ENCODE measurements around the gene YWHAQ.

The YWHAQ gene

DNA sequence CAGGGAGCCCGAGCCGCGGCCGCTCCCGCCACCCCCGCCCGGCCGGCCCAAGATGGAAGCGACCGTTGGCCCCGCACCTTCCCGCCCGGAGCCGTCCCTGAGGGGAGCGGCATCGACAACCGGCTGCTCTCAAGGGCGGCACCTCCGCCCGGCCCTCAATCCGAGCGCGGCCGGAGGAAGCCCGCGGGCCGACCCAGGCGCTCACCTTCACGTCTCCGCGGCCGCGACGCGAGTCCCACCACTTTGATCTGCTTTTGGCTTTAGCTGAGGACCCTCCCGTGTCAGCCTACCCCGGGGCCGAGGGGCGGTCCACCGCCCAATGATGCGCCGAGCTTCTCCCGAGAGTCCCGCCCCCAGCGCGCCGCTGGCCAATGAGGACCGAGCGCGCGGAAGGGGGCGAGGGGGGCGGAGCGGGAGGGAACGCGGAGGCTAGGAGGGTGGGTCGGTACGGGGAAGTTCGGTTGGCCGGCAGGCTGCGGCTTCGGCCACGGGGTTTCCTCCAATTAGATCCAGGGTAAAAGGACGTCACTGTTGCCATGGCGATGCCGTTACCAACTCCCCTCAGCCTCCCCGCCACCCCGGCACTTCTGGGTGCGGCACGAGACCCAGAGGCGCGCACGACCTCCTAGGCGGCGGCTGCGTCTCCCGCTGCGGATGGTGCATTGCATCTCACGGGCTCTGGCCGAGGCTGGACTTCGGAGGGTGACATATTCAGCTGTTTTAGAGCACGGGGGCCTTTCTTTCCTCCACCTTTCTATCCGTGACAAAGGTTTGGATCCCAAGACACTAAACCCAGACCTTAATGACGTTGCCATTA, at the start of gene YWHAQ:
YWHAQ (minus strand) TSS at position 262 of the 817 bp plus-strand sequence. CDS start 545 bp downstream, outside the sequence.
- ChIA-PET CTCF (interaction anchor here (0.9 to 2.7 kb wide), 5 partner anchors 11 to 489 kb away, joined by 3 to 14 read pairs (median 5); partner anchors contain the start of gene ADAM17), POLR2A (interaction anchor here (0.5 to 2.3 kb wide), 21 partner anchors 9 to 1101 kb away, joined by 3 to 13 read pairs (median 5); partner anchors contain the start of gene ADAM17)
- peak; percentile 99 for DNase-seq (ENCODE audit: extremely low spot score)
- TF ChIP-seq, protein P1, sequence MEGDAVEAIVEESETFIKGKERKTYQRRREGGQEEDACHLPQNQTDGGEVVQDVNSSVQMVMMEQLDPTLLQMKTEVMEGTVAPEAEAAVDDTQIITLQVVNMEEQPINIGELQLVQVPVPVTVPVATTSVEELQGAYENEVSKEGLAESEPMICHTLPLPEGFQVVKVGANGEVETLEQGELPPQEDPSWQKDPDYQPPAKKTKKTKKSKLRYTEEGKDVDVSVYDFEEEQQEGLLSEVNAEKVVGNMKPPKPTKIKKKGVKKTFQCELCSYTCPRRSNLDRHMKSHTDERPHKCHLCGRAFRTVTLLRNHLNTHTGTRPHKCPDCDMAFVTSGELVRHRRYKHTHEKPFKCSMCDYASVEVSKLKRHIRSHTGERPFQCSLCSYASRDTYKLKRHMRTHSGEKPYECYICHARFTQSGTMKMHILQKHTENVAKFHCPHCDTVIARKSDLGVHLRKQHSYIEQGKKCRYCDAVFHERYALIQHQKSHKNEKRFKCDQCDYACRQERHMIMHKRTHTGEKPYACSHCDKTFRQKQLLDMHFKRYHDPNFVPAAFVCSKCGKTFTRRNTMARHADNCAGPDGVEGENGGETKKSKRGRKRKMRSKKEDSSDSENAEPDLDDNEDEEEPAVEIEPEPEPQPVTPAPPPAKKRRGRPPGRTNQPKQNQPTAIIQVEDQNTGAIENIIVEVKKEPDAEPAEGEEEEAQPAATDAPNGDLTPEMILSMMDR (IDR thresholded peaks at IDR 0.05; ENCODE audit: control extremely low read depth, extremely low read depth, low read depth, missing control alignments) = no peak

DNA sequence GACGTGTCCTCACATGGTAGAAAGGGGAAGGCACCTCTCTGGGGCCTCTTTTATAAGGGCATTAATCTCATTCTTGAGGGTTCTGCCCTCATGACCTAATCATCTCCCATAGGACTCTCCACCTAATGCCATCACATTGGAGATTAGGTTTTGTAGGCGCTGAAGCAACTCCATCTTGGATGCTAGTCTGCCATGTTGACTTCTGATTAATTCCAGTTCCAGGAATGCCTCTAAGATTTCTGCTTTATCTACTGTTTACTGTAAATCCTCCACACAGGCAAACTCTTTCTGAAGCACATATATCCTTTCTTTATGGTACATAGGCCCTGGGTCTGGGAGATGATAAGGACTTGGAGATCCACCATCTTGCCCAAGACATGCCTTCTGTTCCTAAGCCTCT, 49.3 kb upstream of the YWHAQ start:
- ChIA-PET CTCF (no interaction called here), POLR2A (no interaction called here)
- TF ChIP-seq, protein P1 (IDR thresholded peaks at IDR 0.05; ENCODE audit: control extremely low read depth, extremely low read depth, low read depth, missing control alignments) = no peak
- DNase-seq (ENCODE audit: extremely low spot score) = no peak

DNA sequence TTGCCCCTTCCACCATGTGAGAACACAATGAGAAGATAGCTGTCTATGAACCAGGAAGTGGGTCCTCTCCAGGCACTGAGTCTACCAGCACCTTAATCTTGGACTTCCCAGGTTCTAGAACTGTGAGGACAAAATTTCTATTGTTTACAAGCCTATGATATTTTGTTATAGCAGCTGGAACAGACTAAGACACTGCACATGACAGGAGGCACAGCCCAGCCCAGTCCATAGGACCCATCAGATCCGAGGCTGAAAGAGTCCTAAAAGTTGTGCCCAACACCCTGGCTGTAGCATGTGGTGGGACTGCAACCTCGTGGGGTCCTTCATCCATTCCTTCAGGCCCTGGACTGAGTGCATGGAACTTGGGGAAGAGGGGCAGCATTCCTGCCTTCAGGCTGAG, 48.4 kb upstream of the YWHAQ start:
- DNase-seq (ENCODE audit: extremely low spot score) = no peak
- ChIA-PET POLR2A (no interaction called here), CTCF (interaction anchor here (1.3 kb wide), 1 partner anchor 22 kb away, joined by 4 read pairs; no protein-coding TSS in a partner anchor)
- TF ChIP-seq, protein P1 (IDR thresholded peaks at IDR 0.05; ENCODE audit: control extremely low read depth, extremely low read depth, low read depth, missing control alignments) = no peak

DNA sequence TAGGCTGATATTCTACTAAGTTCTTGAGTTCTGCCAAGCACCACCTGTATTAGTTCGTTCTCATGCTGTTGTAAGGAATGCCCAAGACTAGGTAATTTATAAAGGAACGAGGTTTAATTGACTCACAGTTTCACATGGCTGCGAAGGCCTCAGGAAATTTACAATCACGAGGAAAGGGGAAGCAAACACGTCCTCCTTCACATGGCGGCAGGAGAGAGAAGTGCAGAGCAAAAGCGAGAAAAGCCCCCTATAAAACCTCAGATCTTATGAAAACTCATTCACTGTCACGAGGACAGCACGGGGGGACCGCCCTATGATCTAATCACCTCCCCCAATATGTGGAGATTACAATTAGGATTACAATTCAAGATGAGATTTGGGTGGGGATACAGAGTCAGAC, 47.7 kb upstream of the YWHAQ start:
- POLR2A ChIA-PET = no interaction called here
- CTCF ChIA-PET = interaction anchor here (0.9 to 1.3 kb wide), 2 partner anchors 12 to 21 kb away, joined by 3 to 4 read pairs; no protein-coding TSS in a partner anchor
- no peak for DNase-seq (ENCODE audit: extremely low spot score)
- TF ChIP-seq, protein P1 (IDR thresholded peaks at IDR 0.05; ENCODE audit: control extremely low read depth, extremely low read depth, low read depth, missing control alignments) = no peak

DNA sequence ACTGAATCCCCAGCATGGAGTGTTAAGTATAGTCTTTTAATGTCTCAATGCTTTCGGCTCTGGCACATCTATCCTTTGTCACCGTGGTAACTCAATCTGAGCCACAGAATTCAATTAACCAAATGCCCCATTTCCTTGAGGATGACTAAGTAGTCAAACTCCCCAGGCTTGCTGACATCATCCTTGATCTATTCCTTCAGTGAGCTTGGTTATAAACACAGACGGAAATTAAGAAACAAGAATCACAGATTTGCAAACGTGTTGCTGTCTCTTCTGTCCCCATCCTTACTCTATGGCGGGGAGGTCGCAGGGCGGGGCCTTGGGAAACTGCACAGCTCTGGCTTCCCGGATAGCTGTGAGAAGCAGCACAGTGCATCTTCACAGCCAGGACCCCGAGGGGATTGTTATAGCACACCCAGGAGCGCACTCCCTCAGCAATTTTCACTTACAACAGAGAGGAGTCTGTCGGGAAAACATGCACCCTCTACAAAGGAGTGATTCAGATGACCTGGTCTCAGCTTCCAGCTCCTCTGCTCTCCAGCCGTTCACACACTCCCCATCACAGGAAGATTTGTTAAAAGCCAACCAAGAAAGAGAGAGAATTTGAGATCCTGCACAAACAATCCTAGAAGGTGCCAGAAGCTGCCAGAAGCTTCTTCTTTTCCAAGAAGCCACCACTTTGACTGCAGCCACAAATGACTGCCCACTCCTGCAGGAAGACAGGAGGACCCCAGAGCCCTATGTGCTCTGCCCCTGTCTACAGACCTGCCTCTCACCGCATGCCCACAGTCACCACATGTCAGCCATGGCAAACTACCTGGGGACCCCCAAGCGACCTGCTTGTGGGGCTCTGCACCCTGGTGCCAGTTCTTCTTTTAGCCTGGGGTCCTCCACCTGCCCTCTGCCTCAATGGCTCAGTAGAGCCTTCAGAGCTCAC, 44.9 kb upstream of the YWHAQ start:
- TF ChIP-seq, protein P1 (IDR thresholded peaks at IDR 0.05; ENCODE audit: control extremely low read depth, extremely low read depth, low read depth, missing control alignments) = no peak
- CTCF ChIA-PET = no interaction called here
- no peak for DNase-seq (ENCODE audit: extremely low spot score)
- POLR2A ChIA-PET = no interaction called here

DNA sequence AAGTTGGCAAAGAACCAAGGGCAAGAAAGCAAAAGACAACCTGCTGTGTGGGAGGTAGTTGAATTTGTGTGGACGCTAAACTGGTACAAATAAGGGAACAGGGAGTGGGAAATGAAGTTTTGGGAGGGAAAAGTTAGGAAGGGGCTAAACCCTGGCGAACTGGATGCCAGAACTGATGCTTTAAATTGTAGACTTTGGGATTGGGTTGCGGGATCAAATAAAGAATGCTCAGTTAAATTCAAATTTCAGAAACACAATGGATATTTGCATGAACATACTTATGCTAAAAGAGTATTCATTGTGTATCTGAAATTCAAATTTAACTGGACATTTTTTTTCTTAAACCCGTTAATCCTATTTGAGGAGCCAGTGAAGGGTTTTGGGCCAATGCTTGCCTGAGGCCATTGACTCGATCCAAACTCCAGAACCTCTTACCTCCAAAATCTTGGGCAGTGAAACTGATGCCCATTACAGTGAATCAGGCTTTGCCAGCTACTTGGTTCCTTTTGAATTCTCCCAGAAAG, 44.2 kb upstream of the YWHAQ start:
- TF ChIP-seq, protein P1 (IDR thresholded peaks at IDR 0.05; ENCODE audit: control extremely low read depth, extremely low read depth, low read depth, missing control alignments) = no peak
- ChIA-PET POLR2A (no interaction called here), CTCF (no interaction called here)
- DNase-seq (ENCODE audit: extremely low spot score) = no peak

Data from GM10248 (cell line).